Central memory CD4-positive, alpha-beta T cell (primary cell): Measurements from ENCODE around the gene PTPRM.

Experiments
- DNase-seq: peaks from one replicate; pipeline ENCODE4 v3.0.0; 2022

PTPRM gene

DNA sequence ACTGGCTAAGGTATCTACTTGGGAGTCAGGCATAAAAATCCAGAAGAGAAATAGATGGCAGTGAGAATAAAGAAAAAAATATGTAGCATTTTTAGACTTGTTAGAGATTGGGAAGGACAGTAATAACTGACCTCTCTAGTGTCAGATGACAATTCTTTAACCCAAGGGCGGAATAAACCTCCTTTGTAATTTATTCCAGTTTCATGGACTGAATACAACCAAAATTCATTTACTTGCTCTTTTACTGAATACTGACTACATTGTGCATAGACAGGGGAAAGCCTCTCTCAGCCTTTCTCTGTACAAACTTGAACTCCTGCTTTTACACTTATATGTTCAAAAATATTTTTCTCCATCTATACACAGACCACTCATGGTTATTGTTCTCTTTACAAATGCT is 566.8 kb downstream of the PTPRM start:
- no peak for DNase-seq

DNA sequence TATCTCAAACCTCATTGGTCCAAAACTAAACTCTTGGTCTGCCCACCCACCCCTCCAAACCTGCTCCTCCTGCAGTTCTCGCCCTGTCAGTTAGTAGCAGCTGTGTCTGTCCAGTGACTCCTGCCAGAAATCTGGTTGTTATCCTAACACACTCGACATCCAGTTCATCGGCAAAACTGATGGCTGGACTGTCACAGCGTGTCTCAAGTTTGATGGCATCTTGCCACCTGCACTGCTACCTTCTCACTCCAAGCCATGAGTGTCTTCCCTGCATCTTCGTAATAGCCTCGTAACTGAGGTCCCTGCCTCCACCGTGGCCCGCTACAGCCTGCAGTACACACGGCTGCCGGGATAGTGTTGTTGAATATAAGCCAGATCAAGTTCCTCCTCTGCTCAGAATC is 572.0 kb downstream of the PTPRM start:
- no peak for DNase-seq

DNA sequence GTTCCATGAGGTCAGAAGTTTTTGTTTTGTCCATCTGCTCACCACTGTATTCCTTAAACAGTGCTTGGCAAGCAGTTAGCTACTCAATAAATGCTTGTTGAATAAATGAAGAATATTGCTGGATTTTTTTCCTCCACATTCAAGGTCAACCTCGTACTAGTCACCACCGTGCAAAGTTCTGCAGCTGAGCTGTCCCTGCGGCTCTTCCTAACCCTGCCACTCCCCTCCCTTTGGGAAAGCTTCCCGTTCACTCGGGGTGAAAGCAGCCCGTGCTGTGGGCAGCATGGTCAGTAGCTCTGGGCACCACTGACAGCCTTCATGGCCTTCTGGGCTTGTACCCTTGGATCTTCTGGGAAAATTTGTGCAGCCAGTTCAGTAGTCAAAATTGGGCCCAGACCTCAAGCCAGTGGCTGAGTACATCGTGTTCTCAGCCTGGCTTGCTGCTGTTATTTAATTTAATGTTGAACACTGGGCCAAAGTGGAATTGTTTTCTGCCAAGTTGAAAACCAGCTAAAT is 572.8 kb downstream of the PTPRM start:
- DNase-seq, result no peak

DNA sequence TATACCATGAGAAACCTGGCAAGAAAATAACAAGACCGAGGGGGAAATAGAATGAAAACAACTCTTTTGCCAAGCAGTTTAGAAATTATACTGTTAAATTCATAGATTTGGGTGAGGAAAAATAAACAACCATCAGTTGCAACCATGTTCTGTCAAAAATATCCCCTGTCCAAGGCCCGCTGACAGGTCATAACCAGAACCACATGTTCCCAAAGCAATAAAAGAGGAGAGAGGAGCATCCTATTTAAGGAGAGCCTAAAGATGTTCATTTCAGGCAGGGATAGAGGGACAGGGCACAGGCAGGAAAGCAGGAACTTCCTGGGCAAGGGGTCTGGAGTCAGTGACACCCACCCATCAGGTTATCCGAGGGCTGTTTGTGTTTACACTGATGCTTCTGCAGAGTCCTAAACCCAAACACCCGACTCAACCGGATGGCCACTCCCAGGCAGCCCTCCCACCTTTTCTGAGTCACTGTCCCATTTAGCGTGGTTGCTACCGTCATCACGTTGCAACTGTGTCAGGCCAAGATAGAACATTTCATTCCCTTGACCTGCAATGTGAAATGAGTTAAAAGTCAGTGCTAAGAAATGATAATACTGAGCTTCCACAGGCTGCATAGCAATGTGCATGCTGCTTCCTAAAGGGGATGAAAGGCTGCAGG is 573.9 kb downstream of the PTPRM start:
- DNase-seq, result no peak

DNA sequence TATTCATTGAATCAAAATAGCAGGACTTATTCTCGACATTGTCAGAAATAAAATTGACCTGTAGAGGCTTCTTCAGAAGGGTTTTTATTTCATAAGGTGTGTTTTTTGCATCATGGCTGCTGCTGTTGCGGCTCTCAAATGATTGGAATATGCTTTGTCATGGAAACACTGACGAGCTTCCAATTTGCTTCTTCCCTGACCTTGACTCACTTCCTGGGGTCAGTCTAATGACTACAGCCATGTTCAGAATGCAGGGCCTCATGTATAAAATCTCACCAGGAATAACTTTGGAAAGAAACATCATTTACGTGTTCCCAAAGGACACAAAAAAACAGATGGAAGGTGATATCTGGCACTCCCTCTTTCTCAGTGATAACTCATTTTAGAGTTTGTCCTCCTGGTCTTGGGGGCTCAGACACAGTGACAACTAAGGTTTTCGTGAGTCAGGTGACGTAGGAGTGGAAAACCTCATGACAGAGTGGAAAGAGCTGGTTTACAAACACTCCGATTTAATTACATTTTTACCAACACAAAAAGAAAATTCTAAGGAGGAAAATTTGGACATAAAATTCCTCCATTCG is 575.1 kb downstream of the PTPRM start:
- DNase-seq, result no peak

DNA sequence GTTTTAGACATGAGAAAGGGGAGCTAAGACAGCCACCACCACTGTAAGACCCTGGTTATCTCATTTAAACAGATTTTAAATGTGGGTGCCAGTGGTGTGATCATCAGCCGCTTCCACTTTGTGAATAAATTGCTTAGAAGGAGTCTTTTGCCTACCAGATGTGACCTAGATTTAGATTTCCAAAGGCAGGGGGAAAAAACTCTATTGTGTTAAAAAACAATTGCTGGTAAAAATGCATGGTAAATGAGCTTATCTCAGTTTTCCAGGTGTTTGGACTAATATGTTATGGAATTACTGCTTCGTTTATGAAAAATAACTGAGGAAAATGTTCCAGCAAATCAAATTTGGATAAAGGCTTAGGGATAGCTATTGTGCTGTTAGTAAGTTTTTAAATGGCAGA is 575.8 kb downstream of the PTPRM start:
- no peak for DNase-seq

DNA sequence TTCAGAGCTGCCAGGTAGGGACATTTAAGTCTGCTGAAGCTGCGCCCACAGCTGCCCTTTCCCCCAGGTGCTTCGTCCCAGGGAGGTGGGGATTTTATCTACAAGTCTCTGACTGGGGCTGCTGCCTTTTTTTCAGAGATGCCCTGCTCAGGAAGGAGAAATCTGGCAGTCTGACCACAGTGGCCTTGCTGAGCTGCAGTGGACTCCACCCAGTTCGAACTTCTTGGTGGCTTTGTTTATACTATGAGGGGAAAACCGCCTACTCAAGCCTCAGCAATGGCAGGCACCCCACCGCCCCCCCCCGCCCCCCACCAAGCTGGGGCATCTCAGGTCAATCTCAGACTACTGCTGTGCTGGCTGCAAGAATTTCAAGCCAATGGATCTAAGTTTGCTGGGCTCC is 584.1 kb downstream of the PTPRM start:
- no peak for DNase-seq

DNA sequence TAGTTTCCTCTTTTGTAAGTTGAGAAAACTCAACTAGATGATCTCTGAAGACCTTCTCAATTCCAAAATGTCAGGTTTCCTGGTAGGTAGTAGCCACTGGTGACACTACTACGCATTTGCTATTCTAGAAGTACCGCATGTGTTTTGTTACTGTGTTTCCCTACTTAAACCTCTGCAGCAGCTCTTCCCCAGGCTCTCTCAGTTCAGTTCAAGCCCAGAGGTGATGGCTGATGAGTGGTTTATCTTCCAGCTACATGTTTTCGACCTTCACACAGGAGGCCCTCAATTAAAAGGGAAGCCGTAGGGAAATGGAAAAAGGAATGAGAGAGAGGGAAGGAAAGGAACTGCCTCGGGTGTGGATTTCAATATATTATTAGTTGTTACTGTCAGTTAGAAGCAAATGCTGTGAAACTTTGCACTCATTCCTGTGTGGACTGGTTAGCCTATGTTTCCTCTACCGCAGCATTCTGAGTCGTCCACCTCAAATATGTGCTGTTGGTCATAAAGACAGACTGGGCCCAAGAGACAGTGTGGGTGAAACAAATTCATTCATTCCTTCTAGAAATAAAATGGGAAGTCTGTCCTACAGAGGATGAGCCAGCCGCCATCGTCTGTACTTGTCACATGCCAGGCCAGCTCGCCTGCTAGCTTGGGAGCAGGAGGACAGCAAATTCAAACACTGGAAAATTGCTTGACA is 586.9 kb downstream of the PTPRM start:
- no peak for DNase-seq

DNA sequence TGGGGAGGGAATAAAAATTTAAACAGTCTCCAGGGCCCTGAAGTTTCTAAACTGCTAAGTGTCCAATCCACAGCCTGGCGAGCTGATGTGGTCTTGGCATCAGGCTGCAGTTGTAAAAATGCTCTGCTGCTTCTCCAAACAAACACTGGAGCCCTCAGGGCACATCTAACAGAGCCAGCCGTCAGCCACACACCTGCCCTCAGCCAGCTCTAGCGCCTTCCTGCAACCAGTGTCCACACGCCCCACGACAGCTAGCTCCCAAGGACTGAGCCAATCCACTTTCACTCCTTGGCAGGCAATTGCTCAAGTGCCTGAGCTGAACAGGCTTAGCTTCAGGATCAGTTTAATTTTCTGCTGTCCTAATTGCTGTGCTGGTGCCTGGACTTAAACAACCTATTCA is 595.7 kb downstream of the PTPRM start:
- no peak for DNase-seq

DNA sequence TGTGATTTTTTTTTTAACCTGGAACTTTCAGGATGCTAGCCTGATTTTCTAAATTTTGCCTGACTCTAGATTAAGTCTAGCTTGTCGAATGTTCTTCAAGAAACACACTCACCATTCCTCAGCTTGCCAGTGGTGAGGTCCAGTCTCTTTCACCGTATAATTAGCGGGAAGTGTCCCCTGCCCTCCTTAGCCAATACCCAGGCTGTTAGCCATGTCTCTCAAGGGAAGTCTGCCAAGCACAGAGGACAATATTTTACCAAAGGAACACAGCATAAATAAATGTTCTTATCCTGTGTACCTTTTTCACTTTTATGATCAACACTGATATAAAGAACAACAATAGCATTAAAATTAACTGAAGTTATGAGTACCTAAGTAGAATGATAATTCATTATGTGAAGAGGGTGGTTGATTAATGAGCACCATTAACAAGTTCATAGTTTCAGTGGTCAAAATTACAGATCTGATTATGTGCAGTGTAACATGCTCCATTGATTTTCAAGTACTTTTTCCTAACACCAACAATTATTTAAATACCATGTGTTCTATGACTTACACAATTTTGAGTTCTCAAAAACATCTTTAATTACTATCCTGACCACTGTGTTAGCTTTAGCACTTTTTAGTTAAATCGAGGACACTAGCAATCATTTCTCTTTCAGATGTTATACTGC is 596.3 kb downstream of the PTPRM start:
- DNase-seq, result no peak

DNA sequence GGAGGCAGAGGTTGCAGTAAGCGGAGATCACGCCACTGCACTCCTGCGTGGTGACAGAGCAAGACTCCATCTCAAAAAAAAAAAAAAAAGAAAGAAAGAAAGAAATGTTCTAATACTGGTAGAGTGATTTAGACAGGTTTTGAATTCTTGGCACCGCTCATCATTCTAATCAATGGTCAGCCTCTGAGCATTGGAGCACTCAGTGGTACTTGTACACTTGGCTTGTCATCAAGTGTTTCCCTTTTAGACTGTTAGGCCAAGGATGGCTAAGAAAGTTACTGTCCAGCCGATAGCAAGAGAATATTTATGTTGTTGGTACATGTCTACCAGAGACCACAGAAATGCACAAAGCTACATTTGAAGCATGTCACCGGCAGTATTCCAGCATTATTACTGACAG is 598.0 kb downstream of the PTPRM start:
- DNase-seq, result no peak

DNA sequence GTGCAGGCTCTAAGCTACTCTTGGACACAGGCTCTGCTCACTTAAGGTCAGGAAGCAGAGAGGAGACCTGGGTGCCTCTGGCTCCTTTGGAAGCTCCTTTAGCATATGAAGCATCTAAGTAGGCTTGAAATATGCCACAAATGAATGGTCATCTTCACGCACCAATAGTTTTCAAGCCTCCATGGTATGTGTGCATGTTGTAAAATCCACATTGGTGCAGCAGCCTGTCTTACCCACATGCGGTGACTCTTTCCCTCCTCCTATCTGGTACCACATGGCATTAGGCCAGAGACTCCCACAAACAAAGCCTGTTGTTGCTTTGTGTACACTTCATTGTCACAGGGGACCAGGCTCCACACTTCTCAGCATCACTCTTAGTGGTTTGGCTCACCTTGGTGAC is 599.9 kb downstream of the PTPRM start:
- no peak for DNase-seq

DNA sequence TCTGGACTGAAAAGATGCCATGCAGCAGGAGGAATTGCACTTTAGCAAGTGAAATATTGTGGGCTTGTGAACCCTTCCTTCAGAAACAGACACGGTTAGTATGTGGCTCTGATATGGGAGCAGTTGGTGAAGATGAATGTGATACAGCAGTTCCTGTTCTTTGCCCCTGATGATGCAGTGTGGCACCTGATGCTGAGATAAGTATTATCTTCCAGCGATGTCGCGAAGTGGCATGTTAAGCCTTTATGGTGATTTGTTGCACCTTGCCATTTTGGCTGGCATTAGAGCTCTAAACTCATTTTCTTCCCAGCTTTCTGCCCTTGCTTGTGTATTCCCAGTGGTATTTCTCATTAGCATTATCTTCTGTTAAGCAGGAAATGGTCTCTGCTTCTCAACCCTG is 600.6 kb downstream of the PTPRM start:
- DNase-seq, result no peak

DNA sequence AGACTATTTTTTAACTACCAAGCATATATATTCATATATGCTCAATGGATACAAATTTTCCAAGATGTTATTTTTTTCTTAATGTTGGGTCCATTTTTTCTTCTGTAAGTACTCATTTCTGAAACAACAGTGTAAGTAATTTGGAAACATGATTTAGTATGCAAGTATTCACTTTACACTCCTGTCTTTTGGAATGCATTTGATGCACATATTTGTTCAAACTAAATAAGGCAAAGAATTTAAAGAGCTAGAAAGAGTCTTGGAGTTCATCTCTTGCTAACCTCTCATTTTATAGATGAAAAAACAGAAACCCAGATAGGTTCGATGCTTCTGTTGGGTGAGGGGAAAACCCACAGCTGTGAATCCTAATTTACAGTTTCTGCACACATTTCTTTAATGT is 602.6 kb downstream of the PTPRM start:
- DNase-seq, result no peak

DNA sequence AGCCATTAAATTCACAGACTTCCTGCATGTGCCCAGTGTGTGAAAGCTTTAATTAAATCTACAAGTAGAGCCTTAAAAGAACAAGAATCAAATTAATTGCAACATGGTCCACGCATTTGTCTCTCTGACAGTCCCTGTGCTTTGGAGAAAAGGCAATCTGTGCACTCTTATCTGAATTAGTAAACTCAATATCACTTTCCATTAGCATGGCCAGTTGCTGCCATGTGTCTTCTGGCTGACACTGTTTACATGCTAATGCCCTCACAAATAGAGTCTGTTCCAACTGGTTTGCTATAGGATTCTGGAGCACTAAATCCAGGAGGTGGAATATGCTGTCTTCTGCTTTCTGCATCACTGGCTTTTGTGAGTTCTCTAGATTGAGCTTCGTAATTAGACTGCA is 607.7 kb downstream of the PTPRM start:
- DNase-seq, result no peak

DNA sequence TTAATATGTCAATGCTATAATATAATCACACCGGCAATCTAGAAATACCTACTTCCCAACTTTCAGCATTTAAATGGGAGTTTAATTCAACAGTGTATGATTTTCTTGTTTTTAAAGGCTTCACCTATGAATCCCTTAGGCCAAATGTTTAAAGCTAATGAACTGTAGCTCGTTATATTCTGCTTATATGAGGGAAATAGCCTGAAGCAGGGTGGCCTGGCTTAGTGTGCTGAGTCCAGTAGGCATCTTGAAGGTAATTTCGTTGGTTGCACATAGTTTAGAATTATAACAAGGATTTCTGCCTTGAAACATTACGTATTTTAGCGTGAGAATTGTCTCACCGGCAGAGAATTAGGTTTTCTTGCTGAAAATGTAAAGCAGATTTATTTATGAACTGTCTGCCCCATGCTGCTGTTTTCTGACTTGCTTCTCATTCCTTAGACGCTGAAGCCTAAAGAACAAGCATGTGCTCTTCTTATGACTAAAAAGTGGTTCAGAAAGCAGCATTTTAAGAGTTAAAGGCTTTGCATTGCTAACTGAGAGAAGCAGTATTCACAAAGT is 608.5 kb downstream of the PTPRM start:
- no peak for DNase-seq

DNA sequence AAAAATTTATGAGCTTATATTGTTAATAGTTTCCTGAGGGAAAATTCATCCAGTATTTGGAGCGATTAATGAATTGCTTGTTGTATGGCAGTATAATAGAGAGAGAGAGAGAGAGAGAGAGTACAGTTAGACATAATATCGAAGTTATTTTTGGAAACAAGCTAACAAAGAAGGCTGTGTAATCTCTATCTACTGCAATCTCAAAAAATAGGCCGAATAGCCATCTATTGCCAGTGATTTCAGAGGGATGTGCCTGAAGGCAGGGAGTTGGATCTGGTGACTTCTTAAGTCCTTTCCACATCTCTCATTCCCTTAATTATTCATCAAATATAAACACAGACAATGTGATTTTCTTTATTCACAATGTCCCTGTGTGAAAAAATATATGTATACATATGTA is 609.0 kb downstream of the PTPRM start:
- DNase-seq, result no peak

DNA sequence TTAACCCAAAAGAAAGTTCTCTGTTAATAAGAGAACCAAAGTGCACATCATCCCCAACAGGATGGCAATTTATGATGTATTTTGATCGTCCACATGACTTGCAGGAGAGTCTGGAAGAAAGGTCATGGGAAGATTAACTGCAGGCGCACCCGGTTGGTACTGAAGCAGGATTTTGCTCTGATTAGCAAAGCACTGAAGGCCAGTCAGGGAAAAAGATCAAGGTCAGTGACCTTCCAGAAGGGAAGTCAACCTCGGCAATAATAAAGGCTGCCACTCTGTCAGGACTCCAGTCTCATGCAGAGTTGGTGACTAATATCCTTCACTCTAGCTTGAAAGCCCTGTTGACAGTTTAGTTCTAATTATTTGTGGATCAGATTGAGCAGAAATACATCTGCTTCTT is 609.4 kb downstream of the PTPRM start:
- DNase-seq, result no peak

DNA sequence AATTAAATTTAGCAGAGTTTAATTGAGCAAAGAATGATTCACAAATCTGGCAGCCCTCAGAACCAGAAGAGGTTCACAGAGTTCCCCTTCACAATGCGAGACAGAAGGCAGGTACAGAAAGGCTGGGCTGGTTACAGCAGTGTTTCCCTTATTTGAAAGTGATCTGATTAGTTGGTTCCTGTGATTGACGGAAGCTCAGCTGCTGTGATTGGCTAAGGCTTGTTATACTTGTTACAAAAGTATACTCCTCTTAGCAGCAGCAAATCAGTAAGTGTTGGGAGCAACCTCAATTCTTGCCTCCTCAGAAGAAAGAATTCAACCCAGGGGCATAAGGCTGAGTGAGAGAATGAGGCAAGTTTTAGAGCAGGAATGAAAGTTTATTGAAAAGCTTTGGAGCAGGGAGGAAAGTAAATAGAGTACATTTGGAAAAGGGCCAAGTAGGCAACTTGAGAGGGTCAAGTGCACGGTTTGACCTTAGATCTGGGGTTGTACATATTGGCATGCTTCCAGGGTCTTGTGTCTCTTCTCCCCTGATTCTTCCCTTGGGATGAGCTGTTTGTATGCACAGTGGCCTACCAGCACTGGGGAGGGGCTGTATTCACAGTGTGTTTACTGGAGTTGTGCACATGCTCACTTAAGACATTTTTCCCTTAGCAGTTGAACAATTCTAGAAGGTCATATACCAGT is 610.4 kb downstream of the PTPRM start:
- DNase-seq, result no peak

DNA sequence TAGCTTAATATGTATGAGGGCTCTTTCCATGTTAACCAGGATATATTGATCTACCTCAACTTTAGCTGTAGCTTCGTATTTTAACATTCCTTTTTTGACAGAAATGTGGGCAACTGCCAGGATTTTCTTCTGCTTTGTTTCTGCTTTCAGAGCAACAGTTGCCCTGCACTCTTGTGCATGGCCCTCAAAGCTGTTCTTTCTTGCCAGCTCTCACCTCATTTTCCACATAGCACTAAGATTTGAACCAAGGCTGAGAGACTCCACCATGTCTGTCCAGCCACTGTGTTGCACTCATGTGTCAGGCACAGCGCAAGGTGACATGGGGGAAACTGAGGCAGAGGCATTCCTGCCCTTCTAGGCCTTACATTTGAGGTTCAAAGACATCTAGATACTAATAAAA is 619.3 kb downstream of the PTPRM start:
- DNase-seq, result no peak

DNA sequence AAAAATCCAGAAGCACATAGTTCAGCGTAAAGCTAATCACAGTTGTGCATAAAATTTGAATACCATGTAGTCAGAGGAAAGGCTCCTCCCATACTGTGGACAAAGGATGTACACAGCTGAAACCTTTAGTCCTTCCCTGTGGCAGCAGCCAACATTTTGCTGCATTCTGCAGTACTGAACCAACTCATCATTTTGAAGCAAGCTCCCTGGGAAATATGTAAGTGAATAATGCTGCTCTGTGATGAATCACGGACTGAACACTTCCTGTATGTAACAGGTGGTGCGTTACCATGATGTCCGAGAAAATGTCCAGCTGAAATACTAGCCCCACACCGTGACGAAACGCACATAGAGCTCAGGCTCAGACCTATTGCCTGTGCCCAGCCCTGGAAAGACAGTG is 621.1 kb downstream of the PTPRM start:
- DNase-seq, result no peak

DNA sequence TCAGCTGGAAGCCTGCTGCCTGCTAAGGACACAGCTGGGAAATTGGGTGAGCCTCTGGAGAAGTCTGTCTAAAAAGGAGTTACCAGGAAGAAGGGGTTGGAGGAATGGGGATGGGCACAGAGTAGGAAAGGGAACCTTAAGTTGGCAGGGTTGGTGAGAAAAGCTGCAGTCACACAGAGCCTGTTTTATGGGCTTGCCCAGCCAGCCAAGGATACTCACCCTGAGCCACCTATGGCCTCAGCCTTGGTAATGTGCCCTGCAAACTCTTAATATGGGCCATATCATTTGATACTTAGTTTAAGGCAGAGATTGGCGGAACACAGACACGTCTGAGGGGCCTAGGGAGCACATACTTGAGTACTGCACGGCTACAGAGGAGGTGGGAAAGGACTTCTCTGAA is 623.9 kb downstream of the PTPRM start:
- DNase-seq, result no peak

DNA sequence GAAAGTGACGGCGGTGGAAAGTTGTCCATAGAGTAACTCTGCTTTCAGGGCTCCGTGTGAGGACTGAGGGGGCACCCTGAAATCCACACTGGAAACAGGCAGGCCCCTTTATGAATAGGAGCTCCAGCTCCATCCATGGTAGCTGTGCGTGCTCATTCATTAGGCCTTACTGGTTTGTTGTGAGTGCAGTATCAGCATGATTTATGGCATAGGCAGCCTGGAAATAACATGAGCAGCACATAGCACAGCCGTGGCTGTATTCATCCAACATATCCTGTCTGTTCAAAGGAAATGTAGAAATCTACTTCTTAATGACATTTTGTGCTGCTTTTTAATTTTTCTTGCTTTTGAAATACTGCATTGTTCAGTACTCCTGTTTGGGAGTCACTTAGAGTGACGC is 627.3 kb downstream of the PTPRM start:
- no peak for DNase-seq
